Parathyroid adenoma (tissue), 2 donors: ENCODE measurements around the gene ACAA2.

Experiments
- H2AFZ ChIP-seq: fragments of 300-600 bp; sonication (generic); one replicate; pipeline ENCODE4 v1.7.0; 2017; ENCODE audit warnings: antibody characterized with exemption, mild to moderate bottlenecking
- H3K27ac ChIP-seq: fragments of 300-600 bp; sonication (generic); one replicate; pipeline ENCODE4 v1.7.0; 2017
- H3K27me3 ChIP-seq: fragments of 300-600 bp; sonication (generic); one replicate; pipeline ENCODE4 v1.7.0; 2017; ENCODE audit warnings: low read length; ENCODE audit not compliant: control insufficient read depth, insufficient read depth
- H3K36me3 ChIP-seq: fragments of 300-600 bp; sonication (generic); one replicate; pipeline ENCODE4 v1.7.0; 2017; ENCODE audit warnings: low read length; ENCODE audit not compliant: control insufficient read depth, insufficient read depth
- H3K4me1 ChIP-seq: fragments of 300-600 bp; sonication (generic); one replicate; pipeline ENCODE4 v1.7.0; 2017; ENCODE audit warnings: control low read depth
- H3K4me2 ChIP-seq: fragments of 300-600 bp; sonication (generic); one replicate; pipeline ENCODE4 v1.7.0; 2017; ENCODE audit warnings: low read length
- H3K4me3 ChIP-seq: fragments of 300-600 bp; sonication (generic); one replicate; pipeline ENCODE4 v1.7.0; 2017; ENCODE audit warnings: low read depth, low read length
- H3K79me2 ChIP-seq: fragments of 300-600 bp; sonication (generic); one replicate; pipeline ENCODE4 v1.7.0; 2017; ENCODE audit warnings: control low read depth
- H3K9ac ChIP-seq: fragments of 300-600 bp; sonication (generic); one replicate; pipeline ENCODE4 v1.7.0; 2017; ENCODE audit warnings: mild to moderate bottlenecking
- H3K9me3 ChIP-seq: fragments of 300-600 bp; sonication (generic); one replicate; pipeline ENCODE4 v1.7.0; 2017; ENCODE audit warnings: low read length; ENCODE audit not compliant: control insufficient read depth
- TF ChIP-seq, protein P1 (sequence below): fragments of 300-600 bp; sonication (generic); IDR thresholded peaks from one replicate; pipeline ENCODE4 v1.7.0; 2017; ENCODE audit warnings: antibody characterized with exemption, mild to moderate bottlenecking
- donor health status: primary hyperparathyroidism.

Gene ACAA2

DNA sequence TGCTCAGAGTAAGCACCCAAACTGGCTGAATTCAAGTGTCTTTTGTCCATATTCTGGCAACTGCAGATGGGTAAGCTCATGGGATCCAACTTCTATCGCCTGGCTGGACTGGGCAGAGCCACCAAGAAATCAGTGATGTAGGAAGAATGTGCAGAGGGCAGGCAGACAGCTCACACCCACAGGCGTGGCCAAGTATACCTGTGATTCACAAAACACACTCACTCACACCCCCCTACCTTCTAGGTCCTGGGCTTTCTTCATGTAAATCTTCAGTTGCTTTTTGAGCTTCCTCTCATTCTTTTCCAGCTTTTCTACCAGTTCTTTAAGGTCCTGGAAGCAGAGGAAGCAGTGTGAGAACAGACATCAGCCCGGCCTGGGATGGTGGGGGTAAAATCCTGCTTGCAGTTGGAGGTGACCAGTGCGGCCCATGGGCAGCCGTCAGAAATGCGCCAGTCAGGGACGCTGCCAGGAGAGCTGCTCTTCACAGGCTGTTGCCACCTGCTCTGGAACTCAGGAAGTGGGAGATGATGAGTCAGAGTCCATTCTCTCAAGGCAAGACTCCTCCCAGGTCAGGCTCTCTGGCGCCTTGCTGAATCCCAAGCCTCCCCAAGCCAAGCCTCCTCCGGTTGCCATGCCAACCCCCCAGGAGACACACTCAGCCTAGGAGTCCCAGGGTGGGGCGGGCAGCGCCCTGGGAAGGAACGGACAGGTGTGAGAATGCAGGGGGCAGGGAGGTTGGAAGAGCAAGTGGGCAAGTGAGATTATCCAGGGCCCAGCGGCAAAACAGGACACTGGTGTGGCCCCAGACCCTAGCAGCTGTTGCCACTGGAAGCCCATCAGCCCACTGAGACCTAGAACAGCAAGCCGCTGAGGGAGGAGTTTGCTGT, 36.2 kb upstream of the ACAA2 start:
- no peaks in the 10 kb centered on the region for H3K36me3 ChIP-seq
- TF ChIP-seq, protein P1, sequence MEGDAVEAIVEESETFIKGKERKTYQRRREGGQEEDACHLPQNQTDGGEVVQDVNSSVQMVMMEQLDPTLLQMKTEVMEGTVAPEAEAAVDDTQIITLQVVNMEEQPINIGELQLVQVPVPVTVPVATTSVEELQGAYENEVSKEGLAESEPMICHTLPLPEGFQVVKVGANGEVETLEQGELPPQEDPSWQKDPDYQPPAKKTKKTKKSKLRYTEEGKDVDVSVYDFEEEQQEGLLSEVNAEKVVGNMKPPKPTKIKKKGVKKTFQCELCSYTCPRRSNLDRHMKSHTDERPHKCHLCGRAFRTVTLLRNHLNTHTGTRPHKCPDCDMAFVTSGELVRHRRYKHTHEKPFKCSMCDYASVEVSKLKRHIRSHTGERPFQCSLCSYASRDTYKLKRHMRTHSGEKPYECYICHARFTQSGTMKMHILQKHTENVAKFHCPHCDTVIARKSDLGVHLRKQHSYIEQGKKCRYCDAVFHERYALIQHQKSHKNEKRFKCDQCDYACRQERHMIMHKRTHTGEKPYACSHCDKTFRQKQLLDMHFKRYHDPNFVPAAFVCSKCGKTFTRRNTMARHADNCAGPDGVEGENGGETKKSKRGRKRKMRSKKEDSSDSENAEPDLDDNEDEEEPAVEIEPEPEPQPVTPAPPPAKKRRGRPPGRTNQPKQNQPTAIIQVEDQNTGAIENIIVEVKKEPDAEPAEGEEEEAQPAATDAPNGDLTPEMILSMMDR, result no peak
- H3K79me2 ChIP-seq, result no peaks in the 10 kb centered on the region
- no peak overlapping the region for H3K4me3 ChIP-seq
- H3K9ac ChIP-seq, result no peak overlapping the region
- H3K4me2 ChIP-seq, result no peak overlapping the region
- H3K4me1 ChIP-seq, result no peaks in the 10 kb centered on the region
- H3K27ac ChIP-seq, result no peak overlapping the region
- H2AFZ ChIP-seq, result no peak overlapping the region
- no peaks in the 10 kb centered on the region for H3K27me3 ChIP-seq
- no peaks in the 10 kb centered on the region for H3K9me3 ChIP-seq

DNA sequence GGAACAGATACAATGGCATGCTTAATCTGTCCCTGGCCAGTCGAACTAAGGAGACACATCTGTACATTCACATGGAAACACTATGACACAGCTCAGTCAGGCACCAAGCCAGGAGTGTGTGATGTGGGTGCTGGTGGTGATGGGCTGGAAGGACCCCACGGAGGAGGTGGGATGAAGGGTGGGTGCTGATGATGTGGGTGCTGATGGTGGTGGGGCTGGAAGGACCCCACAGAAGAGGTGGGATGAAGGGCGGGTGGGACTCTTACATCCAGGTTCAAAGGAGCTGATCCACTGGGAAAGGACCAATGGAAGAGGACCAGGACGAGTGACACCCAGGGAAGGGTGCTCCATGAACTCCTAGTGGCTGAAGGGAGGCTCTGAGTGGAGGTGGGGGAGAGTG, 34.8 kb upstream of the ACAA2 start:
- no peak overlapping the region for H2AFZ ChIP-seq
- H3K4me2 ChIP-seq, result no peak overlapping the region
- H3K9me3 ChIP-seq, result no peaks in the 10 kb centered on the region
- TF ChIP-seq, protein P1, result no peak
- H3K79me2 ChIP-seq, result no peaks in the 10 kb centered on the region
- no peaks in the 10 kb centered on the region for H3K27me3 ChIP-seq
- no peaks in the 10 kb centered on the region for H3K36me3 ChIP-seq
- no peak overlapping the region for H3K4me3 ChIP-seq
- H3K4me1 ChIP-seq, result no peaks in the 10 kb centered on the region
- no peak overlapping the region for H3K27ac ChIP-seq
- no peak overlapping the region for H3K9ac ChIP-seq

DNA sequence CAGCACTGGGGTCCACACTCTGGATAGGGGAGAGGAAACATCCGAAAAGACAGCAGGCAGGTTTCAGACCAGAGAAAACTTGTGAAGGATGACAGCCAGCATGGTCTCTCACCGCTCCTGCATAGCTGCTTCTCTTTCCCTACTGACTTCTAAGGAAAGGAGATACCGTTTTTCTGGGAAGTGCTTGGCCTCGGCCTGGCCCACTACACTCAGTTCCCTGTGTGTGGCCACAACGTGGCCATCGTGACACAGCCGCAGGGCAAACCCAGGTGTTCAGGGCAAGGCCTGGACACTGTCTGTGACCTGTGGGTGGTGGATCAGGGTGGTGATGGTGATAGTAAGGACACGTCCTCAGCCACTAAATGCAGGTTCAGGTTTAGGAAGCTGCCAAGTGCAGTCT, 34.2 kb upstream of the ACAA2 start:
- Histone ChIP-seq H3K4me3 (no peak overlapping the region), H3K4me1 (no peaks in the 10 kb centered on the region), H2AFZ (no peak overlapping the region), H3K4me2 (no peak overlapping the region), H3K79me2 (no peaks in the 10 kb centered on the region), H3K27ac (no peak overlapping the region), H3K9ac (no peak overlapping the region), H3K27me3 (no peaks in the 10 kb centered on the region), H3K36me3 (no peaks in the 10 kb centered on the region), H3K9me3 (no peaks in the 10 kb centered on the region)
- TF ChIP-seq, protein P1, result no peak

- Histone ChIP-seq H3K9ac (no peak overlapping the region), H3K36me3 (no peaks in the 10 kb centered on the region), H3K4me2 (no peak overlapping the region), H3K4me1 (no peaks in the 10 kb centered on the region), H3K9me3 (no peaks in the 10 kb centered on the region), H2AFZ (no peak overlapping the region), H3K27me3 (no peaks in the 10 kb centered on the region), H3K27ac (no peak overlapping the region), H3K4me3 (no peak overlapping the region), H3K79me2 (no peaks in the 10 kb centered on the region)
- TF ChIP-seq, protein P1, result no peak
Measured at GRCh38 chr18:49846718-49847470, 33.6 kb upstream of the ACAA2 start.
